ENCODE results near the gene RABGGTB.

- TF ChIP-seq FOXM1 (IDR thresholded peaks at IDR 0.05; ENCODE audit: borderline replicate concordance, low read depth) (no peak), MAX (IDR thresholded peaks at IDR 0.05) (no peak), REST (IDR thresholded peaks at IDR 0.05; ENCODE audit: low read depth) (no peak), ZBTB7A (IDR thresholded peaks at IDR 0.05; ENCODE audit: low read depth) (no peak)
Observed at GRCh38 chr1:75764057-75764655, 21.9 kb upstream of the RABGGTB start.

All from Ishikawa (cell line).